NT2/D1 (cell line): ENCODE results near the gene KCNJ14.

Source experiments
- DNase-seq: peaks from one replicate; pipeline ENCODE4 v3.0.0-alpha.2; 2011; ENCODE audit warnings: low read depth, low spot score
- H3K27me3 ChIP-seq: 2 replicates; pipeline ENCODE4 v1.6.0; 2011; ENCODE audit warnings: mild to moderate bottlenecking; ENCODE audit not compliant: insufficient read length, insufficient read depth
- H3K36me3 ChIP-seq: 2 replicates; pipeline ENCODE4 v1.6.1; 2011; ENCODE audit warnings: mild to moderate bottlenecking, low read length, mixed read lengths; ENCODE audit not compliant: insufficient read depth, insufficient read length
- H3K4me1 ChIP-seq: 2 replicates; pipeline ENCODE4 v1.5.1; 2011; ENCODE audit not compliant: insufficient read depth, insufficient read length
- H3K4me3 ChIP-seq: 2 replicates; pipeline ENCODE4 v1.5.1; 2011; ENCODE audit warnings: low read depth; ENCODE audit not compliant: insufficient read length
- H3K9ac ChIP-seq: 2 replicates; pipeline ENCODE4 v1.6.0; 2011; ENCODE audit warnings: low read depth; ENCODE audit not compliant: insufficient read length
- H3K9me3 ChIP-seq: 2 replicates; pipeline ENCODE4 v1.5.1; 2011; ENCODE audit warnings: mild to moderate bottlenecking, low read length; ENCODE audit not compliant: insufficient read depth
- SUZ12 ChIP-seq: IDR thresholded peaks from 2 replicates; pipeline ENCODE4 v1.6.1; 2011; ENCODE audit not compliant: insufficient read length, insufficient read depth; ENCODE audit errors: extremely low read depth
- YY1 ChIP-seq: IDR thresholded peaks from 2 replicates; pipeline ENCODE4 v1.6.1; 2011; ENCODE audit not compliant: insufficient read length, insufficient read depth
- ZNF274 ChIP-seq: IDR thresholded peaks from 2 replicates; pipeline ENCODE4 v1.6.1; 2011; ENCODE audit warnings: mild to moderate bottlenecking, low read depth, low read length

KCNJ14 gene

DNA sequence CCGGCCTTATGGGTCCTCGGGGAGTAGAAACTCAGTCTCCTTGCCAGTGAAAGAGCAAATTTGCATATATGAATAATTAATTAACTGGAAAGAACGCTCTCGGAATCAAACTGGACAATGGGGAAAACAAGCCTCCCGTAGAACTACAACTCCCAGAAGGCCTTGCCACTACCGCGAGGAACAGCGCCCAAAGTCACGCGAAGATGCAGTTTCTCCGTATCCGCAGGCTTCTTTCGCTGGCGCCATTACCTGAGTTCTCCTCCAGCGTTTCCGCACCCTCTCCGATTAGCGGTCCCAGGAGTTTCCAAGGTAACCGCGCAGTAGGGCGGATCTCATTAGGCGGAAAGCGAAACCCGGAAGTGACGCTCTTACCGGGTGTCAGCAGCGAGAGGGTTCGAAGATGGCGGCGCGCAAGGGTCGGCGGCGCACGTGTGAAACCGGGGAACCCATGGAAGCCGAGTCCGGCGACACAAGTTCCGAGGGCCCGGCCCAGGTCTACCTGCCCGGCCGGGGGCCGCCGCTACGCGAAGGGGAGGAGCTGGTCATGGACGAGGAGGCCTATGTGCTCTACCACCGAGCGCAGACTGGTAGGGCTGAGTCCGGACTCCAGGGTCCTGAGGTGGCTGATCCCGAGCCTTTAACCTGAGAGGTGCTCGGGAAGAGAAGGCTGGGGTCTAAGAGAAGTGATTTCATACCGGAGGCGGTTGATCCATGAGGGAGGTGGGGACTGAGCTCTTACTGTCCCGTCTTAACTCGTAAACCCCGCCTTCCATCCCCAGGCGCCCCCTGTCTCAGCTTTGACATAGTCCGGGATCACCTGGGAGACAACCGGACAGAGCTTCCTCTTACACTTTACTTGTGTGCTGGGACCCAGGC lies 9.5 kb upstream of the KCNJ14 start, which contains the start of gene GRWD1:
Gene GRWD1 (plus strand): TSS at position 378 of the 876 bp plus-strand sequence. CDS start 23 bp downstream, at position 401.
- peaks cover 4% of the 10 kb centered on the region for H3K4me1 ChIP-seq
- TF ChIP-seq YY1 = peak; percentile 80
- TF ChIP-seq ZNF274 = no peak
- H3K9me3 ChIP-seq = no peaks in the 10 kb centered on the region
- peaks cover 40% of the 10 kb centered on the region for H3K36me3 ChIP-seq
- peak within 1 kb of the TSS; percentile 94 for H3K9ac ChIP-seq
- DNase-seq = peak; percentile 89
- peaks cover 24% of the 10 kb centered on the region for H3K27me3 ChIP-seq
- H3K4me3 ChIP-seq = peak within 1 kb of the TSS; percentile 93

DNA sequence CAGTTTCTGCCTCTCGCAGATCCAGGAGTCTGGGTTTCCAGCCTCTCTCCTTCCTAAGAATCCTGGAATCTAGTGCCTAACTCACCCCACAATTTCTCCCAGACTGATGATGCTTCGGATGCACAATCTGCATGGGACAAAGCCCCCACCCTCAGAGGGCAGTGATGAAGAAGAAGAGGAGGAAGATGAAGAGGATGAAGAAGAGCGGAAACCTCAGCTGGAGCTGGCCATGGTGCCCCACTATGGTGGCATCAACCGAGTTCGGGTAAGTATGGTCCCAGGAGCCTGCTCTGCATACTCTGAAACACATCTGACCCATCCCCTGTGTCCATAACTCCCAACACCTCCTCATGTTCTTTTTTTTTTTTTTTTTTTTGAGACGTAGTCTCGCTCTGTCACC lies 8.8 kb upstream of the KCNJ14 start:
- no peaks in the 10 kb centered on the region for H3K9me3 ChIP-seq
- peak overlapping the region; percentile 94 for H3K9ac ChIP-seq
- DNase-seq = no peak
- H3K4me3 ChIP-seq = peak overlapping the region; percentile 93
- H3K4me1 ChIP-seq = peaks cover 4% of the 10 kb centered on the region
- TF ChIP-seq ZNF274 (no peak), YY1 (no peak), SUZ12 (no peak)
- peaks cover 23% of the 10 kb centered on the region for H3K27me3 ChIP-seq
- peaks cover 47% of the 10 kb centered on the region for H3K36me3 ChIP-seq

DNA sequence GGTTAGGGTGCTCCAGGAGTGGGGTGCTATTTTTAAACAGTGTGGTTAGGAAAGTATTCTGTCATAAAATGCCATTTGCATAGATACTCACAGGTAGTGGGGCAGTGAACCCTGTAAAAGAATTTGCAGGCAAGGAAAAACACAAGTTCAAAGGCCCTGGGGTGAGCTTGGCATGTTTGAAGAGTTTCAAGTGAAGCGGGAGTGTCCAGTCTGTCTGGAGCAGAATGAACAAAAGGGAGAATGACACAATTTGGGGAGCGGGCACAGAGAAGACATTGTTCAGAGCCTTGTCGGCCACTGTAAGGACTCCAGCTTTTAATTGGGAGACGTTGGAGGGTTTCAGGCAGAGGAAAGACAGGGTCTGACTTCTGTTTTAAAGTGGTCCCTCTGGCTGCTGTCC lies 6.8 kb upstream of the KCNJ14 start:
- H3K27me3 ChIP-seq = peaks cover 11% of the 10 kb centered on the region
- peaks cover 2% of the 10 kb centered on the region for H3K4me1 ChIP-seq
- H3K4me3 ChIP-seq = no peak overlapping the region
- no peak overlapping the region for H3K9ac ChIP-seq
- no peak for DNase-seq
- H3K9me3 ChIP-seq = no peaks in the 10 kb centered on the region
- peaks cover 64% of the 10 kb centered on the region for H3K36me3 ChIP-seq
- no peak for TF ChIP-seq SUZ12
- no peak for TF ChIP-seq ZNF274
- no peak for TF ChIP-seq YY1

DNA sequence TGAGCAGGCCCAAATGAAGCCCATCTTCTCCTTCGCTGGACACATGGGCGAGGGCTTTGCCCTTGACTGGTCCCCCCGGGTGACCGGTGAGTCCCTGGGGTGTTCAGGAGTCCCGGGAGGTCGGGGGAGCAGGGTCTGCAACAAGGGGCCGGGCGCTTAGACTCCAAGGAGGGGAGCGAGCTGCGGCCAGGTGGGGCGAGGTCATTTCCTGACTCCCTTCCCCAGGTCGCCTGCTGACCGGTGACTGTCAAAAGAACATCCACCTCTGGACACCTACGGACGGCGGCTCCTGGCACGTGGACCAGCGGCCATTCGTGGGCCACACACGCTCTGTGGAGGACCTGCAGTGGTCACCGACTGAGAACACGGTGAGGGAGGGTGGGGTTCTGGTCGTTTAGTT lies 4.9 kb upstream of the KCNJ14 start:
- Histone ChIP-seq H3K36me3 (peaks cover 80% of the 10 kb centered on the region), H3K4me3 (no peak overlapping the region), H3K27me3 (no peaks in the 10 kb centered on the region), H3K4me1 (peaks cover 2% of the 10 kb centered on the region), H3K9ac (no peak overlapping the region), H3K9me3 (no peaks in the 10 kb centered on the region)
- TF ChIP-seq SUZ12 (no peak), YY1 (no peak), ZNF274 (no peak)
- DNase-seq = no peak

DNA sequence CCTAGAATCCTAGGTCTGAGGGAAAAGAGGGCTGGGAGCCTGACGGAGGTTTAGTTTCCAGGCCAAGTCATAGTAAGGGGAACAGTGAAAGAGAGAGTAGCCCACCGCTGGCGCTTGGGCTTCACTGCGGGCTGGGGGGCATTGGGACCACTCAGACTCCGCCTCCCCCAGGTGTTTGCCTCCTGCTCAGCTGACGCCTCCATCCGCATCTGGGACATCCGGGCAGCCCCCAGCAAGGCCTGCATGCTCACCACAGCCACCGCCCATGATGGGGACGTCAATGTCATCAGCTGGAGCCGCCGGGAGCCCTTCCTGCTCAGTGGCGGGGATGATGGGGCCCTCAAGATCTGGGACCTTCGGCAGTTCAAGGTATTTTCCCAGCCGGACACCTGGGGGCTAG lies 4.5 kb upstream of the KCNJ14 start:
- H3K4me1 ChIP-seq = peaks cover 2% of the 10 kb centered on the region
- H3K27me3 ChIP-seq = no peaks in the 10 kb centered on the region
- TF ChIP-seq SUZ12 (no peak), ZNF274 (no peak), YY1 (no peak)
- no peaks in the 10 kb centered on the region for H3K9me3 ChIP-seq
- DNase-seq = no peak
- H3K36me3 ChIP-seq = peaks cover 84% of the 10 kb centered on the region
- H3K4me3 ChIP-seq = no peak overlapping the region
- no peak overlapping the region for H3K9ac ChIP-seq

DNA sequence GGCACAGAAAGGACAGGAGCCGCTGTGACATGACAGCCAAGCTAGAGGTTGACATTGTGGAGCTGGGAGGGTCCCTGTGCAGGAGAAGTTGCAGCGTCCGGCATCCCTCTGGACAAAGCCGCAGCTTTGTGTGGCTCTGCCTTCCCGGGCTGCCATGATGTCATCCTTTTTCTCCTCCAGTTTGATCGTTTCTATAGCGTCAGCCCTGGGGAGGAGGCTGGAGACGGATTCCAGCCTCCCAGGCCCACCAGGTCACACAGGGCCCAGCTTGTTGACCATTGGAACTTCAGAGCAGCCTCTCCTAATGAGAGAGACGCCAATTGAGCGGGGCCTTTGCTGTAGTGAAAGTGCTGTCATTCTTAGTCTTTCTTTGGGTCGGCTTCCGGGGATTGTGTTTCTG lies 3.8 kb upstream of the KCNJ14 start:
- no peaks in the 10 kb centered on the region for H3K27me3 ChIP-seq
- H3K9me3 ChIP-seq = no peaks in the 10 kb centered on the region
- H3K9ac ChIP-seq = no peak overlapping the region
- TF ChIP-seq SUZ12 (no peak), YY1 (no peak), ZNF274 (no peak)
- DNase-seq = no peak
- H3K4me1 ChIP-seq = peaks cover under 1% of the 10 kb centered on the region
- H3K36me3 ChIP-seq = peaks cover 88% of the 10 kb centered on the region
- H3K4me3 ChIP-seq = no peak overlapping the region

DNA sequence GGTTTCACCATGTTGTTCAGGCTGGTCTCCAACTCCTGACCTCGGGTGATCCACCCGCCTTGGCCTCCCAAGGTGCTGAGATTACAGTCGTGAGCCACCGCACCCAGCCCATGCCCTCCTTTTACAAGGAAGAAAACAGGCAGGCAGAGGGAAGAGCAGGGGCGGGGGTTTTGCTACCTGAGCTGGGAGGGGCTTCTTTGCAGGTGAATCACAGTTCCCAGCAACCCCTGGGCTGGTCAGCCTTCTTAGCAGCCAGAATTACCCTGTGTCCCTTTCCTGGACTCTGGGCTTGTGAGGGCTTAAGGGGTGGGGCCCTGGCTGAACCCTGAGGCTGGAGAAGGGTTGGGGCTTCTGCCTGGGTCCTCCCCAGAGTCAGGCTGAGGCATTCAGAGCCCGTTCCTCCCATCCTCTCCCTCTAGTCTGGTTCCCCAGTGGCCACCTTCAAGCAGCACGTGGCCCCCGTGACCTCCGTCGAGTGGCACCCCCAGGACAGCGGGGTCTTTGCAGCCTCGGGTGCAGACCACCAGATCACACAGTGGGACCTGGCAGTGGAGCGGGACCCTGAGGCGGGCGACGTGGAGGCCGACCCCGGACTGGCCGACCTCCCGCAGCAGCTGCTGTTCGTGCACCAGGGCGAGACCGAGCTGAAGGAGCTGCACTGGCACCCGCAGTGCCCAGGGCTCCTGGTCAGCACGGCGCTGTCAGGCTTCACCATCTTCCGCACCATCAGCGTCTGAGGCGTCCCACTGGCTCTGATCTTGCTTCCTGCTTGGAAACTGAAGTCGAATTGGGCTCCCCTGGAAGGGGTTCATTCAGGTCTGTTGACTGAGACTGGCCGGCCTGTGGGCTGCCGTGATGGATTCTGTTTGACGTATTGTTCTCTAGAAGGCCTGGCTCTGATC lies 2.8 kb upstream of the KCNJ14 start:
- H3K9me3 ChIP-seq = no peaks in the 10 kb centered on the region
- no peak for TF ChIP-seq ZNF274
- no peak for TF ChIP-seq SUZ12
- no peak for TF ChIP-seq YY1
- no peak for DNase-seq
- no peaks in the 10 kb centered on the region for H3K4me1 ChIP-seq
- no peak overlapping the region for H3K4me3 ChIP-seq
- H3K9ac ChIP-seq = no peak overlapping the region
- H3K36me3 ChIP-seq = peaks cover 93% of the 10 kb centered on the region
- H3K27me3 ChIP-seq = no peaks in the 10 kb centered on the region
